Osteocyte (in vitro differentiated cells): ENCODE measurements around the gene FAM78B. TPM values are rescaled to one million over a fixed set of nuclear protein-coding genes. Genes with fewer than 3 reads are reported as not detected.

ENCODE experiments used
- DNase-seq: peaks from one replicate; pipeline ENCODE4 v3.0.0; 2021; ENCODE audit warnings: mixed read lengths; ENCODE audit not compliant: unreplicated experiment; ENCODE audit errors: extremely low spot score
- H3K27ac Mint-ChIP-seq: one replicate; pipeline ENCODE4 v1.8.0; 2021; ENCODE audit warnings: mild to moderate bottlenecking, mixed read lengths; ENCODE audit not compliant: unreplicated experiment
- H3K27me3 Mint-ChIP-seq: one replicate; pipeline ENCODE4 v1.8.0; 2021; ENCODE audit warnings: mixed read lengths; ENCODE audit not compliant: unreplicated experiment
- H3K36me3 Mint-ChIP-seq: one replicate; pipeline ENCODE4 v1.8.0; 2021; ENCODE audit warnings: mixed read lengths; ENCODE audit not compliant: unreplicated experiment
- H3K4me1 Mint-ChIP-seq: one replicate; pipeline ENCODE4 v1.8.0; 2021; ENCODE audit warnings: mixed read lengths; ENCODE audit not compliant: unreplicated experiment
- H3K4me3 Mint-ChIP-seq: one replicate; pipeline ENCODE4 v1.8.0; 2021; ENCODE audit warnings: mild to moderate bottlenecking, moderate library complexity, mixed read lengths; ENCODE audit not compliant: unreplicated experiment
- H3K9me3 Mint-ChIP-seq: one replicate; pipeline ENCODE4 v1.8.0; 2021; ENCODE audit warnings: mixed read lengths; ENCODE audit not compliant: unreplicated experiment
- total RNA-seq: library from RNA; stranded (reverse); gene quantifications from 2 replicates; pipeline ENCODE4 v1.2.1, GENCODE V29; 2021
- TF ChIP-seq, protein P1 (sequence below): fragments of 200-600 bp; sonication (generic); IDR thresholded peaks from 2 replicates; pipeline ENCODE4 v1.5.0; 2021; ENCODE audit warnings: antibody characterized with exemption, mild to moderate bottlenecking, moderate library complexity

The FAM78B gene
- total RNA-seq, 1 donor from 2014 or later, result 0.51 TPM

DNA sequence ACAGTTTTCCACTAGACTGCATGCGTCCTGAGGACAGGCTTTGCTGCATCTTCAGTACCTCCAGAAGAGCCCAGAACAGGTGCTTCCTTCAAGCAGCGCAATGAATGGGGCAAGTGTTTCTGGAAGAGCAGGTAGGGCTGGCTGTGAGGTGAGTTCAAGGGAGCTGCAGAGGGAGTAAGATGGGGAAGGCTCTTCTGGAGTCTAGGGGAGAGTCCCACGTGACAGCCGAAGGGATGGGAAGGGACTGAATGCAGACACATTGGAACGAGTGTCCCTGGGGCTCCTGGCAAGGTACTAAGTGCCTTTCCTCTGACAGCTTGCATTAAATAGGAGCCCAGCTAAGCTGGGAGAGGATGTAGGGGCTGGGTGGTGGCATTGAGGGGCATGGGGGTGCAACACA, 84.2 kb downstream of the FAM78B start:
- H3K27me3 Mint-ChIP-seq, result no peaks in the 10 kb centered on the region
- DNase-seq, result peak; percentile 63
- no peaks in the 10 kb centered on the region for H3K9me3 Mint-ChIP-seq
- H3K4me3 Mint-ChIP-seq, result no peak overlapping the region
- no peaks in the 10 kb centered on the region for H3K4me1 Mint-ChIP-seq
- no peaks in the 10 kb centered on the region for H3K36me3 Mint-ChIP-seq
- TF ChIP-seq, protein P1, sequence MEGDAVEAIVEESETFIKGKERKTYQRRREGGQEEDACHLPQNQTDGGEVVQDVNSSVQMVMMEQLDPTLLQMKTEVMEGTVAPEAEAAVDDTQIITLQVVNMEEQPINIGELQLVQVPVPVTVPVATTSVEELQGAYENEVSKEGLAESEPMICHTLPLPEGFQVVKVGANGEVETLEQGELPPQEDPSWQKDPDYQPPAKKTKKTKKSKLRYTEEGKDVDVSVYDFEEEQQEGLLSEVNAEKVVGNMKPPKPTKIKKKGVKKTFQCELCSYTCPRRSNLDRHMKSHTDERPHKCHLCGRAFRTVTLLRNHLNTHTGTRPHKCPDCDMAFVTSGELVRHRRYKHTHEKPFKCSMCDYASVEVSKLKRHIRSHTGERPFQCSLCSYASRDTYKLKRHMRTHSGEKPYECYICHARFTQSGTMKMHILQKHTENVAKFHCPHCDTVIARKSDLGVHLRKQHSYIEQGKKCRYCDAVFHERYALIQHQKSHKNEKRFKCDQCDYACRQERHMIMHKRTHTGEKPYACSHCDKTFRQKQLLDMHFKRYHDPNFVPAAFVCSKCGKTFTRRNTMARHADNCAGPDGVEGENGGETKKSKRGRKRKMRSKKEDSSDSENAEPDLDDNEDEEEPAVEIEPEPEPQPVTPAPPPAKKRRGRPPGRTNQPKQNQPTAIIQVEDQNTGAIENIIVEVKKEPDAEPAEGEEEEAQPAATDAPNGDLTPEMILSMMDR, result no peak
- no peak overlapping the region for H3K27ac Mint-ChIP-seq

DNA sequence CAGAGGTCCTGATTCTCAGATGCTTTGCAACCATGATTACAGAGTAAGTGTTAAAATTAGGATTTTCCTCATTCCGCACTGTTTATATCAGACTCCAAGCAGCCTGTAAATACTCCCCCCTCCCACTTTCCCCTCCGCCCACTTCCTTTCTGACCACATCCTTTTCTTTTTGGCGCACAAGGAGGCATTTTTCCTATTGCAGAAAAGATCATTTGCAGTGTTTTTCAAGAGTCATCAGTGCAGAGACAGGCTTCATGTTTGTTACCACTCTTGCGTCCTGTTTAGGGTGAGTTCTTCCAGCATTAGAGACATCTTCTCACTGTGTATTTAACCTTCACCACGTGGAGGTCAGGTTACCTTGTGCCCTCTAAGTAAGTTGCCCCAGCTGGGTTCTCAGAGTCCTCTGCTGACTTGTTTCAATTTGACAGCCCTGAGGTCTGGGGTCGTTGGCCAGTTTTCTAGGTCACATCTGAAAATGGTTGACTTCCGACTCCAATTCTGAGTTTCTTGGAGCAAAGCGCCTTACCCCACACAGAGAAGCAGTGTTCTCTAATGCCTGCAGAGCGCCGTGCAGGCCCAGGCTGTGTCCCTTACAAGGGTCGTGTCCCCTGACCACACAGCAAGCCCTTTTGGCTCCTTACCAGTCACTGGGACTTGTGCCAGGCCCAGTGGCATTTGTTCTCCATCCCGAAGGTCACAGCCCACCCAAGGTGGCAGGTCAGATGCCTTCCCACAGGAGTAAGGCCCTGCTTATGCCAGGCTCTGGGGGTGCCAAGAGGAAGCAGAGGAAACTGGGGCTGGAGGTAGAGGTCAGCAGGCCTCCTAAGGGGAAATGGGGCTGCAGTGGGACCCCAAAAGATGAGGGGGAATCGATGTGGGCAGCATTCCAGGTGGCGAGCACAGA, 85.6 kb downstream of the FAM78B start:
- no peaks in the 10 kb centered on the region for H3K9me3 Mint-ChIP-seq
- peak; percentile 62 for DNase-seq
- no peaks in the 10 kb centered on the region for H3K36me3 Mint-ChIP-seq
- no peak overlapping the region for H3K4me3 Mint-ChIP-seq
- no peaks in the 10 kb centered on the region for H3K27me3 Mint-ChIP-seq
- TF ChIP-seq, protein P1, result no peak
- H3K27ac Mint-ChIP-seq, result no peak overlapping the region
- no peaks in the 10 kb centered on the region for H3K4me1 Mint-ChIP-seq

DNA sequence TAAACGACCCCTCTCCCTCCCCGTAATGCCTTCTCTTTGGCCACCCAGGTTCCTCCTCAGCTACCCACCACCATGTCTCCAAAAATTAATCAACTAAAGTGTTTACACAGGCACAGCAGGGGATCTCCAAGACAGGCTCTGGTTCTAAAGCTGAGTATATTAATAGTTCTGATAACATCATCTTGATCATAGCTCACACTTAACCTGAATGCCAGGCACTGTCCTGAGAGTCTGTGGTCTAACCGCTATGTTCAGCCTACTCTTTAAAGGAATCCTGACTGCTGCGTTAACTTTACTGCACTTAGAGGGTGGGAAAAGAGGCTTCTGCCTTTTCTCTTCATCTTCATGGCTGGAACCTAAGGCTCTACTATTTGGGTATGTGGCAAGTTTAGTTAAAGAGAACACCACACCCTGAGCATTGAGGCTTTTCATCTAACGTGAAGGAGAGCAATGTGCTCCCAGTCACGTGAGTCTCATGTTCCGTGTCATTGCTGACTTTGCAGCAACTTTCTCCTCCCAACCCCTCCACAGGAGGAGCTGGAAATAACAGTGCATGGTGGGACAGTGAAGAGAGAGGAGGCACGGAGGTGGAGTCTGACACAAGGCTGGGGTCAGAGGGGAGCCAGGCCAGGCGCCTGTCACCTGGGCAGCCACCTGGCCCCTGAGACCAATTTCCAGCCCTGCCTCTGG, 86.4 kb downstream of the FAM78B start:
- no peak overlapping the region for H3K27ac Mint-ChIP-seq
- no peaks in the 10 kb centered on the region for H3K27me3 Mint-ChIP-seq
- no peaks in the 10 kb centered on the region for H3K9me3 Mint-ChIP-seq
- no peak overlapping the region for H3K4me3 Mint-ChIP-seq
- no peaks in the 10 kb centered on the region for H3K36me3 Mint-ChIP-seq
- peak; percentile 53 for DNase-seq
- H3K4me1 Mint-ChIP-seq, result no peaks in the 10 kb centered on the region
- TF ChIP-seq, protein P1, result no peak

DNA sequence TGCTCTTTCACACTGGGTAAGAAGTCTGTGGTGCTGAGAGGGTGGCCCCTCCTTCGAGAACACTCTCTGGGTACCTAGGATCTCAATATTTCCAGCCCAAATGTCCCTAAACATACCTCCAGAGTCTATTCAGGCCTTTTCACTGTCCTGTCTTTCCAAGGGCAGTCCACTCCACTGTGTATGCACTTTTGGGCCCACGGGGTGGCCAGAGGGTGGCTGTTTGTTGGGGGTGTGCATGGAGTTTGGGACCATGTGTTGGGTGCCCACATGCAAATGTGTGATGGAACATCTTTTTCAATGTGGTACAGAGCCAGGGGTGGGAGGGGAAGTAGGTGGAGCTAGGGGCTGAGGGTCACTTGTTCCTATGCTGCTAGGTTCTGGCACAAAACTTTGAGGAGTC, 87.5 kb downstream of the FAM78B start:
- TF ChIP-seq, protein P1, result no peak
- no peaks in the 10 kb centered on the region for H3K36me3 Mint-ChIP-seq
- H3K9me3 Mint-ChIP-seq, result no peaks in the 10 kb centered on the region
- no peak overlapping the region for H3K4me3 Mint-ChIP-seq
- H3K27me3 Mint-ChIP-seq, result no peaks in the 10 kb centered on the region
- H3K4me1 Mint-ChIP-seq, result no peaks in the 10 kb centered on the region
- no peak overlapping the region for H3K27ac Mint-ChIP-seq
- peak; percentile 62 for DNase-seq

DNA sequence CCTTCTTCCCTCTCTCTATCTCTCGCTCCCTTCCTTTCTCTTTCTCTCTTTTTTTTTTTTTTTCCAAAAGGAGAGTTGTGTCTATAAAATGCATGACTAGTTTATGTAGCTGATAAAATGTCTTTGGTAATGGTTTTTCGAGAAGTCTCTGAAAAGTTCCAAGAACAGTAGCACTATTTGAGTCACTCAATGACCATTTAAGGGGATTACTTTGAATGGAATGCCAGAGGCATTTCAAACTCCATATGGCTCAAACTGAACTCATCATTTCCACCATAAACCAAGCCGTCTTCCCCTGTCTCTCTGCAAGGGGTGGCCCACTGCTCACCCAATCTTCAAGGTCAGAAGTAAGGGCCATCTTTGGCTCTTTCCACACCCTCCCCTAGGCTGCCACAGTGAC, 93.3 kb downstream of the FAM78B start:
- DNase-seq, result no peak
- Mint-ChIP-seq H3K27me3 (no peaks in the 10 kb centered on the region), H3K9me3 (no peaks in the 10 kb centered on the region), H3K4me3 (no peak overlapping the region), H3K4me1 (no peaks in the 10 kb centered on the region), H3K27ac (no peak overlapping the region), H3K36me3 (no peaks in the 10 kb centered on the region)
- TF ChIP-seq, protein P1, result no peak
